SK-N-SH (cell line): ENCODE measurements around the gene ANKRD44. TPM values are rescaled to one million over a fixed set of nuclear protein-coding genes. Genes with fewer than 3 reads are reported as not detected.

Experiments used
- CTCF ChIA-PET: fragments of 300-600, 350-600 bp; formaldehyde crosslinking; extraction: SDS; loops from one replicate; lab custom pipeline; 2021; lab: Yijun Ruan, JAX
- POLR2A ChIA-PET: fragments of 350-600 bp; sonication (Branson Sonifier 250); formaldehyde crosslinking; extraction: SDS; loops from one replicate; lab custom pipeline; 2020; ENCODE audit warnings: antibody characterized with exemption, inconsistent platforms; lab: Yijun Ruan, JAX
- DNase-seq: peaks from one replicate; pipeline ENCODE4 v3.0.0; 2012
- H2AFZ ChIP-seq: fragments of 200-600 bp; sonication (generic); 2 replicates; pipeline ENCODE4 v1.8.1; 2016; ENCODE audit warnings: antibody characterized with exemption, mild to moderate bottlenecking, low read depth
- H3F3A ChIP-seq: fragments of 200-600 bp; sonication (generic); replicated peaks from 2 replicates; pipeline ENCODE3; 2016; ENCODE audit warnings: antibody characterized with exemption, mild to moderate bottlenecking; ENCODE audit not compliant: insufficient read depth
- H3K27ac ChIP-seq, 2 experiments: fragments of 200-500 bp in 1 of 2; fragments of 200-600 bp in 1 of 2; sonication (Bioruptor generic) in 1 of 2; sonication (generic), shearing (Covaris generic) in 1 of 2; 2 replicates each; pipeline versions ENCODE4 v1.5.1 to v1.6.1; 2014 to 2016; ENCODE audit warnings: low read depth in 2 of 2, inconsistent platforms in 1 of 2, low read length in 1 of 2, mild to moderate bottlenecking in 1 of 2, mixed read lengths in 1 of 2
- H3K27me3 ChIP-seq: fragments of 200-600 bp; sonication (generic), shearing (Covaris generic); 2 replicates; pipeline ENCODE4 v1.6.1; 2016; ENCODE audit warnings: mixed run types; ENCODE audit not compliant: insufficient read depth
- H3K36me3 ChIP-seq, 2 experiments: fragments of 200-500 bp in 1 of 2; fragments of 200-600 bp in 1 of 2; sonication (Bioruptor generic) in 1 of 2; sonication (generic) in 1 of 2; replicated peaks in 1 of 2; 2 replicates each; pipeline versions ENCODE3 to v1.5.1; 2014 to 2016; ENCODE audit warnings: low read length in 1 of 2, mild to moderate bottlenecking in 1 of 2; ENCODE audit not compliant: insufficient read depth in 2 of 2, control insufficient read depth in 1 of 2
- H3K4me1 ChIP-seq, 2 experiments: fragments of 200-500 bp in 1 of 2; fragments of 200-600 bp in 1 of 2; sonication (Bioruptor generic) in 1 of 2; sonication (generic), shearing (Covaris generic) in 1 of 2; 2 replicates each; pipeline versions ENCODE4 v1.5.1 to v1.6.1; 2014 to 2016; ENCODE audit warnings: low read depth in 1 of 2, low read length in 1 of 2, mixed run types in 1 of 2; ENCODE audit not compliant: insufficient read depth in 2 of 2, control insufficient read depth in 1 of 2
- H3K4me2 ChIP-seq: fragments of 200-600 bp; sonication (generic), shearing (Covaris generic); 2 replicates; pipeline ENCODE4 v1.6.1; 2017; ENCODE audit warnings: mixed run types
- H3K4me3 ChIP-seq, 2 experiments: fragments of 200-500 bp in 1 of 2; fragments of 200-600 bp in 1 of 2; sonication (Bioruptor generic) in 1 of 2; sonication (generic), shearing (Covaris generic) in 1 of 2; 2 replicates each; pipeline versions ENCODE4 v1.5.1 to v1.8.1; 2014 to 2016; ENCODE audit warnings: low read depth in 2 of 2, inconsistent platforms in 1 of 2, low read length in 1 of 2, mild to moderate bottlenecking in 1 of 2, mixed read lengths in 1 of 2, moderate library complexity in 1 of 2
- H3K79me2 ChIP-seq: fragments of 200-600 bp; sonication (generic); 2 replicates; pipeline ENCODE4 v1.8.1; 2017; ENCODE audit warnings: mild to moderate bottlenecking; ENCODE audit not compliant: insufficient read depth
- H3K9ac ChIP-seq: fragments of 200-600 bp; sonication (generic); 2 replicates; pipeline ENCODE4 v1.6.1; 2017; ENCODE audit warnings: mixed run types
- H3K9me2 ChIP-seq: fragments of 200-600 bp; sonication (generic); 2 replicates; pipeline ENCODE4 v1.6.1; 2017; ENCODE audit warnings: mixed run types
- H3K9me3 ChIP-seq: fragments of 200-600 bp; sonication (generic); 2 replicates; pipeline ENCODE4 v1.6.1; 2017; ENCODE audit warnings: mixed run types, mild to moderate bottlenecking, moderate library complexity
- H4K20me1 ChIP-seq: fragments of 200-600 bp; sonication (generic); 2 replicates; pipeline ENCODE4 v1.6.1; 2017; ENCODE audit warnings: mild to moderate bottlenecking, mixed run types; ENCODE audit not compliant: insufficient read depth
- ELF1 ChIP-seq: IDR thresholded peaks from 2 replicates; pipeline ENCODE4 v1.4.0; 2012
- EP300 ChIP-seq, 2 experiments: IDR thresholded peaks; 2 replicates each; pipeline versions ENCODE4 v1.4.0 to v1.6.1; 2012; ENCODE audit warnings: borderline replicate concordance in 1 of 2, low read depth in 1 of 2, low read length in 1 of 2
- JUND ChIP-seq: IDR thresholded peaks from 2 replicates; pipeline ENCODE4 v1.4.0; 2012
- NFIC ChIP-seq: IDR thresholded peaks from 2 replicates; pipeline ENCODE4 v1.4.0; 2012; ENCODE audit warnings: borderline replicate concordance
- NRF1 ChIP-seq: IDR thresholded peaks from 2 replicates; pipeline ENCODE4 v1.6.1; 2012; ENCODE audit warnings: low read depth, mild to moderate bottlenecking, low read length
- POLR2AphosphoS5 ChIP-seq: IDR thresholded peaks from 2 replicates; pipeline ENCODE4 v1.6.1; 2012; ENCODE audit warnings: low read depth, low read length
- RFX5 ChIP-seq: IDR thresholded peaks from 2 replicates; pipeline ENCODE4 v1.6.1; 2012; ENCODE audit warnings: mild to moderate bottlenecking, improper control_type of control experiment, low read length
- RXRA ChIP-seq: IDR thresholded peaks from 2 replicates; pipeline ENCODE4 v1.4.0; 2012; ENCODE audit warnings: low read depth, mild to moderate bottlenecking, borderline replicate concordance
- SIN3A ChIP-seq: IDR thresholded peaks from 2 replicates; pipeline ENCODE4 v1.6.1; 2012; ENCODE audit warnings: low read depth, mild to moderate bottlenecking, low read length, moderate library complexity, borderline replicate concordance
- TAF1 ChIP-seq: IDR thresholded peaks from 2 replicates; pipeline ENCODE4 v1.6.1; 2012; ENCODE audit warnings: low read depth, mild to moderate bottlenecking, low read length, moderate library complexity, borderline replicate concordance
- TCF12 ChIP-seq: IDR thresholded peaks from 2 replicates; pipeline ENCODE4 v1.4.0; 2012
- TEAD4 ChIP-seq: IDR thresholded peaks from 2 replicates; pipeline ENCODE4 v1.4.0; 2012; ENCODE audit warnings: mild to moderate bottlenecking, borderline replicate concordance; ENCODE audit not compliant: insufficient read depth
- YY1 ChIP-seq: IDR thresholded peaks from 2 replicates; pipeline ENCODE4 v1.4.0; 2012; ENCODE audit warnings: low read depth, mild to moderate bottlenecking
- WGBS: methylation state at CpG from one replicate; pipeline ENCODE4 v1.1.6; 2017; ENCODE audit warnings: low lambda C conversion rate; 5-methylcytosine and 5-hydroxymethylcytosine counted together
- polyA plus RNA-seq, 3 experiments: library from polyadenylated mRNA; depleted of rRNA; stranded (reverse); fragments of >200 nt; gene quantifications; 2 replicates each; pipeline ENCODE4 v1.2.3, GENCODE V29; 2012
- TF ChIP-seq, protein P1 (sequence below): fragments of 150-350 bp; IDR thresholded peaks from 2 replicates; pipeline ENCODE4 v1.6.1; 2017; ENCODE audit warnings: antibody characterized with exemption, low read length, low read depth, borderline replicate concordance
- TF ChIP-seq, protein P2 (sequence below): IDR thresholded peaks from 2 replicates; pipeline ENCODE4 v1.6.1; 2012; ENCODE audit warnings: mild to moderate bottlenecking, low read depth, low read length, moderate library complexity
- TF ChIP-seq, protein P3 (sequence below): fragments of 200-600 bp; sonication (generic); IDR thresholded peaks from 2 replicates; pipeline ENCODE4 v1.6.1; 2017; ENCODE audit warnings: antibody characterized with exemption, mild to moderate bottlenecking, moderate library complexity

The ANKRD44 gene
- polyA plus RNA-seq, 1 of the 3 experiments (the other 2 are of a cell fraction), result 12.5 TPM

DNA sequence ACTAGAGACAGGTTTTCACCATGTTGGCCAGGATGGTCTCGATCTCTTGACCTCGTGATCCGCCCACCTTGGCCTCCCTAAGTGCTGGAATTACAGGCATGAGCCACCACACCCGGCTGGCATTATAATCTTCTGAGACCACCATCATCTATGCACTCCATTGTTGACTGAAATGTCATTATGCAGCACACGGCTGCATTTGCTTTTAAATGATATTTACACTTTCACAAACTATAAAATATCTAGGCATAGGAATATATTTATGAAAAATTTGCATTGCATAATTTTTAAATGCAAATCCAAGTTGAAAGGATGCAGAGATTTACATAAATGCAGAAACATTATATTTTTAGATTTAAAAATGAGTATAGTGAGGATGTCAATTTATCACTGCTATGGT lies 30.0 kb upstream of the ANKRD44 start:
- Histone ChIP-seq H2AFZ (no peak overlapping the region), H3K9me2 (no peaks in the 10 kb centered on the region), H3K27me3 (no peaks in the 10 kb centered on the region), H3F3A (no peaks in the 10 kb centered on the region), H3K9me3 (no peaks in the 10 kb centered on the region), H3K36me3 (no peaks in the 10 kb centered on the region), H3K4me1 (no peaks in the 10 kb centered on the region; a peak in 1 of 4 replicates), H3K27ac (no peak overlapping the region), H3K4me2 (no peak overlapping the region), H4K20me1 (no peaks in the 10 kb centered on the region), H3K79me2 (no peaks in the 10 kb centered on the region), H3K4me3 (no peak overlapping the region), H3K9ac (no peak overlapping the region)
- TF ChIP-seq TAF1 (no peak), ELF1 (no peak), SIN3A (no peak), RFX5 (no peak), RXRA (no peak), POLR2AphosphoS5 (no peak)
- no peak for DNase-seq
- WGBS, result 66% methylated on average over 5 of the region's 5 CpGs
- ChIA-PET CTCF (no interaction called here), POLR2A (no interaction called here)

DNA sequence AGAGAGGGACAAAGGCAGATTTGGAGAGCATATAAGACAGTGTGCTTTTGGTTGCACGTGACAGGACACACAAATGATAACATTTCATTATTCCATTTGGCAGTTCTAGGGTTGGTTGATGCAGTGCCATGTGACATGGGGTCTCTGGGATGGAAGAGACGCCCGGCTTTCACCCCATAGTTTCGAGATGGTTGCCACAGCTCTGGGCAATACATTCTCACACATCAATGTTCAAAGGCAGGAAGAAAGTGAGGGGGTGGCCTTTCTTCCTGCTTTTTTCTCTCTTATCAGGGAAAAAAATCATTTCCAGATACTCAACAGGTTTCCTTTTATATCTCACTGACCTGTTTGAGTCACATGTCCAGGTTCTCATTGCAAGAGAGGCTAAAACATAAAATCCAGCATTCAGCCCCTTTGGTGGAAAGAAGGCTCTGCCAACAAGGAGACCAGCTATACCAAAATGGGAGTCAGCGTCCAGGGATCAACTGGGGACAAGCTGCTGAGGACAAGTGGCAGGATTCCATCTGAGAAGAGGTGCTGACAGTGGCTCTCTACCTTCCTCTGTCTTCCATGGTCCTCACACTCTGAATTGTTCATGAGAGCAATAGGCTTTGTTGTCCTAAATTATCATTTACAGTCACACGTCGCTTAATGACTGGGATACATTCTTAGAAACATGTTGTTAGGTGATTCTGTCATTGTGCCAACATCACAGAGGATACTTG lies 29.1 kb upstream of the ANKRD44 start:
- Histone ChIP-seq H3K4me2 (no peak overlapping the region), H3K9me3 (no peaks in the 10 kb centered on the region), H3K4me1 (no peaks in the 10 kb centered on the region; a peak in 1 of 4 replicates), H4K20me1 (no peaks in the 10 kb centered on the region), H3K27ac (no peak overlapping the region), H3K4me3 (no peak overlapping the region), H3K36me3 (no peaks in the 10 kb centered on the region), H3K9ac (no peak overlapping the region), H3F3A (no peaks in the 10 kb centered on the region), H3K9me2 (no peaks in the 10 kb centered on the region), H3K27me3 (no peaks in the 10 kb centered on the region), H3K79me2 (no peaks in the 10 kb centered on the region), H2AFZ (no peak overlapping the region)
- POLR2A ChIA-PET, result no interaction called here
- CTCF ChIA-PET, result no interaction called here
- DNase-seq, result no peak
- TF ChIP-seq TEAD4 (no peak), TCF12 (no peak), RXRA (no peak)
- 84% methylated on average over 7 of the region's 7 CpGs for WGBS

DNA sequence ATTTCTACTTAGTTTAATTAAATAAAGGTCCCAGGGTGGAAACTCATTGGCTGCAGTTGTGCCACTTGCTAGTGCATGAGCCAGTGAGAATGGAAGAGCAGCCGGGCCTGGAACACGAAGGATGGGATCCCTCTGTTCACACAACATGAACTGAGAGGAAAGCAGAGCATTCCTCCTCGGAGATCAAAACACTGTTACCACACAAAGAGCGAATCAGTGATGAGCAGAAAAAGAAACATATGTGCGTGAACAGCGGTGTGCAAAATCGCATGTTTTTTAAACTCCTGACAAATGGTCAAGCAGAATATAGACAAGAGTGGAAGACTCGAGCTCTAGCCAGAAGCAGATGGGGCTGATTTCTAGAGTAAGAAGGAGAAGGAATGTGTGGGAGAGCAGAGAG lies 28.4 kb upstream of the ANKRD44 start:
- Histone ChIP-seq H4K20me1 (no peaks in the 10 kb centered on the region), H3K4me3 (no peak overlapping the region)
- no peak for DNase-seq
- TF ChIP-seq, protein P1, sequence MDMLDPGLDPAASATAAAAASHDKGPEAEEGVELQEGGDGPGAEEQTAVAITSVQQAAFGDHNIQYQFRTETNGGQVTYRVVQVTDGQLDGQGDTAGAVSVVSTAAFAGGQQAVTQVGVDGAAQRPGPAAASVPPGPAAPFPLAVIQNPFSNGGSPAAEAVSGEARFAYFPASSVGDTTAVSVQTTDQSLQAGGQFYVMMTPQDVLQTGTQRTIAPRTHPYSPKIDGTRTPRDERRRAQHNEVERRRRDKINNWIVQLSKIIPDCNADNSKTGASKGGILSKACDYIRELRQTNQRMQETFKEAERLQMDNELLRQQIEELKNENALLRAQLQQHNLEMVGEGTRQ, result no peak
- TF ChIP-seq EP300 (IDR thresholded peaks at IDR 0.05; ENCODE audit: borderline replicate concordance in 1 of 2, low read depth in 1 of 2, low read length in 1 of 2) (no peak), JUND (no peak), TAF1 (no peak), RFX5 (no peak), NRF1 (no peak), NFIC (no peak), YY1 (no peak), TCF12 (no peak), ELF1 (no peak)
- TF ChIP-seq, protein P2, sequence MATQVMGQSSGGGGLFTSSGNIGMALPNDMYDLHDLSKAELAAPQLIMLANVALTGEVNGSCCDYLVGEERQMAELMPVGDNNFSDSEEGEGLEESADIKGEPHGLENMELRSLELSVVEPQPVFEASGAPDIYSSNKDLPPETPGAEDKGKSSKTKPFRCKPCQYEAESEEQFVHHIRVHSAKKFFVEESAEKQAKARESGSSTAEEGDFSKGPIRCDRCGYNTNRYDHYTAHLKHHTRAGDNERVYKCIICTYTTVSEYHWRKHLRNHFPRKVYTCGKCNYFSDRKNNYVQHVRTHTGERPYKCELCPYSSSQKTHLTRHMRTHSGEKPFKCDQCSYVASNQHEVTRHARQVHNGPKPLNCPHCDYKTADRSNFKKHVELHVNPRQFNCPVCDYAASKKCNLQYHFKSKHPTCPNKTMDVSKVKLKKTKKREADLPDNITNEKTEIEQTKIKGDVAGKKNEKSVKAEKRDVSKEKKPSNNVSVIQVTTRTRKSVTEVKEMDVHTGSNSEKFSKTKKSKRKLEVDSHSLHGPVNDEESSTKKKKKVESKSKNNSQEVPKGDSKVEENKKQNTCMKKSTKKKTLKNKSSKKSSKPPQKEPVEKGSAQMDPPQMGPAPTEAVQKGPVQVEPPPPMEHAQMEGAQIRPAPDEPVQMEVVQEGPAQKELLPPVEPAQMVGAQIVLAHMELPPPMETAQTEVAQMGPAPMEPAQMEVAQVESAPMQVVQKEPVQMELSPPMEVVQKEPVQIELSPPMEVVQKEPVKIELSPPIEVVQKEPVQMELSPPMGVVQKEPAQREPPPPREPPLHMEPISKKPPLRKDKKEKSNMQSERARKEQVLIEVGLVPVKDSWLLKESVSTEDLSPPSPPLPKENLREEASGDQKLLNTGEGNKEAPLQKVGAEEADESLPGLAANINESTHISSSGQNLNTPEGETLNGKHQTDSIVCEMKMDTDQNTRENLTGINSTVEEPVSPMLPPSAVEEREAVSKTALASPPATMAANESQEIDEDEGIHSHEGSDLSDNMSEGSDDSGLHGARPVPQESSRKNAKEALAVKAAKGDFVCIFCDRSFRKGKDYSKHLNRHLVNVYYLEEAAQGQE, result no peak
- TF ChIP-seq, protein P3, sequence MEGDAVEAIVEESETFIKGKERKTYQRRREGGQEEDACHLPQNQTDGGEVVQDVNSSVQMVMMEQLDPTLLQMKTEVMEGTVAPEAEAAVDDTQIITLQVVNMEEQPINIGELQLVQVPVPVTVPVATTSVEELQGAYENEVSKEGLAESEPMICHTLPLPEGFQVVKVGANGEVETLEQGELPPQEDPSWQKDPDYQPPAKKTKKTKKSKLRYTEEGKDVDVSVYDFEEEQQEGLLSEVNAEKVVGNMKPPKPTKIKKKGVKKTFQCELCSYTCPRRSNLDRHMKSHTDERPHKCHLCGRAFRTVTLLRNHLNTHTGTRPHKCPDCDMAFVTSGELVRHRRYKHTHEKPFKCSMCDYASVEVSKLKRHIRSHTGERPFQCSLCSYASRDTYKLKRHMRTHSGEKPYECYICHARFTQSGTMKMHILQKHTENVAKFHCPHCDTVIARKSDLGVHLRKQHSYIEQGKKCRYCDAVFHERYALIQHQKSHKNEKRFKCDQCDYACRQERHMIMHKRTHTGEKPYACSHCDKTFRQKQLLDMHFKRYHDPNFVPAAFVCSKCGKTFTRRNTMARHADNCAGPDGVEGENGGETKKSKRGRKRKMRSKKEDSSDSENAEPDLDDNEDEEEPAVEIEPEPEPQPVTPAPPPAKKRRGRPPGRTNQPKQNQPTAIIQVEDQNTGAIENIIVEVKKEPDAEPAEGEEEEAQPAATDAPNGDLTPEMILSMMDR, result no peak

More for the DNA sequence above, 28.4 kb upstream of the ANKRD44 start:
- no peaks in the 10 kb centered on the region for H3K9me3 ChIP-seq
- no peak overlapping the region for H3K27ac ChIP-seq
- ChIA-PET CTCF (no interaction called here), POLR2A (no interaction called here)
- H3K36me3 ChIP-seq, result no peaks in the 10 kb centered on the region
- 87% methylated on average over 8 of the region's 8 CpGs for WGBS
- no peaks in the 10 kb centered on the region; a peak in 1 of 4 replicates for H3K4me1 ChIP-seq
- no peak overlapping the region for H3K4me2 ChIP-seq
- H3K9ac ChIP-seq, result no peak overlapping the region
- no peak overlapping the region for H2AFZ ChIP-seq
- no peaks in the 10 kb centered on the region for H3K27me3 ChIP-seq
- no peaks in the 10 kb centered on the region for H3F3A ChIP-seq
- H3K9me2 ChIP-seq, result no peaks in the 10 kb centered on the region
- H3K79me2 ChIP-seq, result no peaks in the 10 kb centered on the region
